ENCODE measurements around the gene SART1.
A peak's percentile ranks its signal among the peaks of the same experiment; 100 is the strongest.

Gene SART1

DNA sequence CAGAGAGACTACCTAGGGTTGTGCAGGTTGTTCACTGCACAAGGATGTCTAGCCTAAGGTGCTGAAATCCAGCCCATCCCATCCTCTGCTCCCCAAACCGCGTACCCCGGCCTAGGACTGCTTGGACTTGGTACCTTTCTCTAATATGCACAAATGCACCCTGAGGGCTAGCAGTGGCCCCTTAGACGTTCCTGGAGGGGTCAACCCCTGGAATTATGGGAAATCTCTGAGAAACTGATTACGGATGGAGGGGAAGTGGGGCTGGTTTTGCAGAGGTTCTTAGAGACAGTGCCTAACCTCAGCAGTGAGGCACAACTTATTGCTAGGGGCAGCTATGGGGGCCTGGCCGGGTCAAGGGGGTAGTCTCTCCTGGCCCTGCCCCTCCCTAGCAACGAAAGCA lies 45.1 kb upstream of the SART1 start:
- no peak overlapping the region for H3K27ac ChIP-seq
- no peaks in the 10 kb centered on the region for H3K9me3 ChIP-seq (ENCODE audit: control insufficient read depth, low read length)
- H3K27me3 ChIP-seq (ENCODE audit: control insufficient read depth, insufficient read depth, low read length) = no peaks in the 10 kb centered on the region
- H2AFZ ChIP-seq = no peak overlapping the region
- H3K36me3 ChIP-seq (ENCODE audit: control insufficient read depth, insufficient read depth, low read length) = no peaks in the 10 kb centered on the region
- TF ChIP-seq, protein P1, sequence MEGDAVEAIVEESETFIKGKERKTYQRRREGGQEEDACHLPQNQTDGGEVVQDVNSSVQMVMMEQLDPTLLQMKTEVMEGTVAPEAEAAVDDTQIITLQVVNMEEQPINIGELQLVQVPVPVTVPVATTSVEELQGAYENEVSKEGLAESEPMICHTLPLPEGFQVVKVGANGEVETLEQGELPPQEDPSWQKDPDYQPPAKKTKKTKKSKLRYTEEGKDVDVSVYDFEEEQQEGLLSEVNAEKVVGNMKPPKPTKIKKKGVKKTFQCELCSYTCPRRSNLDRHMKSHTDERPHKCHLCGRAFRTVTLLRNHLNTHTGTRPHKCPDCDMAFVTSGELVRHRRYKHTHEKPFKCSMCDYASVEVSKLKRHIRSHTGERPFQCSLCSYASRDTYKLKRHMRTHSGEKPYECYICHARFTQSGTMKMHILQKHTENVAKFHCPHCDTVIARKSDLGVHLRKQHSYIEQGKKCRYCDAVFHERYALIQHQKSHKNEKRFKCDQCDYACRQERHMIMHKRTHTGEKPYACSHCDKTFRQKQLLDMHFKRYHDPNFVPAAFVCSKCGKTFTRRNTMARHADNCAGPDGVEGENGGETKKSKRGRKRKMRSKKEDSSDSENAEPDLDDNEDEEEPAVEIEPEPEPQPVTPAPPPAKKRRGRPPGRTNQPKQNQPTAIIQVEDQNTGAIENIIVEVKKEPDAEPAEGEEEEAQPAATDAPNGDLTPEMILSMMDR (IDR thresholded peaks at IDR 0.05) = no peak
- no peak overlapping the region for H3K9ac ChIP-seq
- H3K79me2 ChIP-seq = peaks cover 2% of the 10 kb centered on the region
- H3K4me2 ChIP-seq (ENCODE audit: low read length) = no peak overlapping the region
- peaks cover 2% of the 10 kb centered on the region for H3K4me1 ChIP-seq
- no peak overlapping the region for H3K4me3 ChIP-seq (ENCODE audit: low read depth, low read length)

DNA sequence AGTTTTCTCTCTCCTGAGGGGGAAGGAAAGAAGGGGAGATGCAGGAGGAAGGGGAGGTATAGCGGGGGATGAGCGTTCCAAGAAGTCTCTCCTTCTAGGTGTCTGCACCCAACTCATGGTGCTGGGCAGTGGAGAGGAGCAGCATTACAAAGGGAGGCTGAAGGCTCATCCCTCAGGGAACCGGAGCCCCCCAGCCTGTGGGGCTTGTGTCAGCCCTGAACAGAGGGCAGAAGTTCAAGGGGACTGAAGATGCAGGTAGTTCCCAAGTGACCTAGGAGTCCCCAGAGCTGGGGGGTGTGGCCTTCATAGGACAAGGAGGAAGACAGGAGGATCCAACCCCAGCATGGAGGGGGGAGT lies 44.5 kb upstream of the SART1 start:
- no peaks in the 10 kb centered on the region for H3K9me3 ChIP-seq (ENCODE audit: control insufficient read depth, low read length)
- H3K4me1 ChIP-seq = no peaks in the 10 kb centered on the region
- TF ChIP-seq, protein P1 (IDR thresholded peaks at IDR 0.05) = no peak
- no peak overlapping the region for H3K27ac ChIP-seq
- H3K4me2 ChIP-seq (ENCODE audit: low read length) = no peak overlapping the region
- peaks cover 2% of the 10 kb centered on the region for H3K79me2 ChIP-seq
- no peak overlapping the region for H2AFZ ChIP-seq
- H3K27me3 ChIP-seq (ENCODE audit: control insufficient read depth, insufficient read depth, low read length) = no peaks in the 10 kb centered on the region
- H3K36me3 ChIP-seq (ENCODE audit: control insufficient read depth, insufficient read depth, low read length) = no peaks in the 10 kb centered on the region
- H3K9ac ChIP-seq = no peak overlapping the region
- H3K4me3 ChIP-seq (ENCODE audit: low read depth, low read length) = no peak overlapping the region

DNA sequence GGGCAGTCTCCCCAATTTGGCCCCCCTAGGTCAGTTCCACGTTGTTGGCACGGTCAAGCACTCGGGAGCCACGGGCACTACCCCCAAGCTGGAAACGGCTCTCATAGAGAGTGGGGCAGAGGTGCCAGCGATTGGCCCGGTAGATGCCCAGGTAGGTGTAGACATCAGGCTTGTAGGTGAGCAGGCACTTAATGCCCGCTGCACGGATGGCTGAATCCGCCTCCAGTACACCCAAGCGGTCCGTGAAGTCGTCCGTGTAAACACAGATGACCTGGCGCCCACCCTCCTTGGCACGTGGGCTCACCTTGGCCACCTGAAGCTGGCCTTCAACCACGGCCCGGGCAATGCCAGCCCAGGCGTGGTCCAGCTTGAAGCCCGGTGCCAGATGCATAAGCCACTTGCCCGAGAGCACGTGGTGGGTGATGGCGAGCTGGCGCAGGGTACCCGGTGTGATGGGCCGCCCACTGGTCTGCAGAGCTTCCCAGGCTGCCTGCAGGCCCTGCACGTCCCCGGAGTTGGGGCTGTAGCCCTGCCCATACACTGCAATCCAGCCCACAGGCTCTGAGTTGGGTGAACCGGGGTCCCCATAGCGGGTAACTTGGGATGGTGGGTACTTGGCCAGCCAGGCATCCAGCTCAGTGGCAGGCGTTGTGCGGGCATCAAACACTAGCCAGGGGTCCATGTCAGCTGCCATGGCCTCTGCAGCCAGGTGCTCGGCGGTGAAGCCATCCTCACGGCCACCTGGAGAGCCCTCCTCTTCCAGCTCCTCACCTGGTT lies 43.9 kb upstream of the SART1 start:
- H2AFZ ChIP-seq = no peak overlapping the region

DNA sequence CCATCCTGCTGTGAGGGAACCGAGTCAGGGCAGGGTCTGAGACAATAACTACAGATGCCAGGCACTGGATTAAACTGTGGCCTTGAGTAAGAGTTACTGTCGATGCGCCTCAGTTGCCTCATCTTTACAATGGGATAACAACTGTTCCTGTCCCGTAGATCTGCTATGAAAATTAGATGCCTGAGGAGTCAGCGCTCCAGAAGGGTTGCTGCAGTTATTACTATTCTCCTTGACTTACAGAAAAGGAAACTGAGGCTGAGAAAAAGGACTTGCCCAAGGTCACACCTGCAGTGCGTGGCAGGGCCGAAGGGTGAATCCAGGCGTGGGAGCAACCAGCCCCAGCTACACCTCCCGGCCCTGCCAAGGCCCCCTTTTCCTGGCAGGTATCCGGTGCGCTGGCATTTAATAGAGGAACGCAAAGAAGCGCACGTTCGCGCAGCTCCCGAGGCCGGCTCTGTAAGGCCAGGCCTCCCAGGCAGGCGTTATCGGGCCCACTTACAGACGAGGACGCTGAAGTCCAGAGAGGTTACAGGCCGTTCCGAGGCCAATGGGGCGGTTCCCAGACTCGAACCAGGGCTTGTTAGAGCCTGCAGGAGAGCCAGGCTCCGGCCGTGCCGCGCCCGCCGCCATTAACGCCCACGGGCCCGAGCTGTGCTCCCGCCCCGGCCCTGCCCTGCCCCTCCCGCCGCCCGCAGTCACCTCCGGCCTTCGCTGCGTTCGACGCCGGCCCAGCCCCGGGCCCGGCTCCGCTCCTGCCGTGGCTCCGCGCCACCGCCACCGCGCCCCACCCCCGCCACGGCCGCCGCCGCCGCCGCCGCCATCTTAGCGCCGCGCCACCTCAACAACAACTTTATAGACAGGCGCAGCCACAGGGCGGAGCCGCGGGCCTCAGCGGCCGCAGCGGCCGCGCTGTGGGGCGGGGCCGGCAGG lies 43.1 kb upstream of the SART1 start, which contains the start of gene C11orf68:
Gene C11orf68, minus strand, starts transcription at position 852 of the 930 bp plus-strand sequence. Its CDS starts 31 bp downstream, at position 821.
- H3K27me3 ChIP-seq (ENCODE audit: control insufficient read depth, insufficient read depth, low read length) = no peaks in the 10 kb centered on the region
- peak within 1 kb of the TSS; percentile 84 for H3K9ac ChIP-seq
- peaks cover 2% of the 10 kb centered on the region for H3K79me2 ChIP-seq
- H2AFZ ChIP-seq = peak within 1 kb of the TSS; percentile 85
- no peaks in the 10 kb centered on the region for H3K36me3 ChIP-seq (ENCODE audit: control insufficient read depth, insufficient read depth, low read length)
- H3K4me3 ChIP-seq (ENCODE audit: low read depth, low read length) = peak within 1 kb of the TSS; percentile 86
- no peaks in the 10 kb centered on the region for H3K9me3 ChIP-seq (ENCODE audit: control insufficient read depth, low read length)
- H3K4me2 ChIP-seq (ENCODE audit: low read length) = peak within 1 kb of the TSS; percentile 96
- H3K4me1 ChIP-seq = no peaks in the 10 kb centered on the region
- peak within 1 kb of the TSS; percentile 74 for H3K27ac ChIP-seq
- TF ChIP-seq, protein P1 (IDR thresholded peaks at IDR 0.05) = no peak

More for the DNA sequence above, 43.9 kb upstream of the SART1 start:
- H3K4me1 ChIP-seq = no peaks in the 10 kb centered on the region
- peak overlapping the region; percentile 86 for H3K4me3 ChIP-seq (ENCODE audit: low read depth, low read length)
- H3K79me2 ChIP-seq = peaks cover 2% of the 10 kb centered on the region
- no peaks in the 10 kb centered on the region for H3K27me3 ChIP-seq (ENCODE audit: control insufficient read depth, insufficient read depth, low read length)
- TF ChIP-seq, protein P1 (IDR thresholded peaks at IDR 0.05) = no peak
- H3K36me3 ChIP-seq (ENCODE audit: control insufficient read depth, insufficient read depth, low read length) = no peaks in the 10 kb centered on the region
- no peak overlapping the region for H3K27ac ChIP-seq
- no peak overlapping the region for H3K9ac ChIP-seq
- no peaks in the 10 kb centered on the region for H3K9me3 ChIP-seq (ENCODE audit: control insufficient read depth, low read length)
- H3K4me2 ChIP-seq (ENCODE audit: low read length) = peak overlapping the region; percentile 96
